NCI-H82 (cell line): ENCODE data around the gene MSH3.

Source experiments
- DNase-seq: peaks from one replicate; lab custom pipeline; 2025; lab: John Stamatoyannopoulos, UW

MSH3 gene

GRCh38 chr5:80905405-80905804, 251.0 kb downstream of the MSH3 start:
- no peak for DNase-seq

GRCh38 chr5:80912479-80912878, 258.0 kb downstream of the MSH3 start:
- no peak for DNase-seq

GRCh38 chr5:80915716-80916115, 261.3 kb downstream of the MSH3 start:
- no peak for DNase-seq

GRCh38 chr5:80916676-80917075, 262.2 kb downstream of the MSH3 start:
- DNase-seq: no peak

DNA sequence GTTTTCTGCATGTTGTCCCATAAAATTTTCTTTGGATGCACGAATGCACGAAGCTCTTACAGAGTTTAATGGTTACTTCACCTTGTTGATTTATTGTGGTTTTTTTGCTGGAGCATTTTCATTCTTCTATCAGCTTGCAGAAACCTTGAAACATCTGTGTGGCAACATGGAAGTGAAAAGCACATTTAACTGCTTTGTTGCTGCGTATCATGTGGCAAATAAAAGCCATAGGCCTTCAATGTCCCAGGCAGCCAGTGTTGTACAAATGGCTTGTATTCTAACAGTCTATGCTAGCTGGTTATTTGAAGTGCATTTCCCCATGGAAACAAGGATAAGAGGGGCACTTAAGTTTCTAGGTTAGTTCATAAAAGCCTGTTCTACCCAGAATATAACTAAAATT, 263.2 kb downstream of the MSH3 start:
- no peak for DNase-seq

DNA sequence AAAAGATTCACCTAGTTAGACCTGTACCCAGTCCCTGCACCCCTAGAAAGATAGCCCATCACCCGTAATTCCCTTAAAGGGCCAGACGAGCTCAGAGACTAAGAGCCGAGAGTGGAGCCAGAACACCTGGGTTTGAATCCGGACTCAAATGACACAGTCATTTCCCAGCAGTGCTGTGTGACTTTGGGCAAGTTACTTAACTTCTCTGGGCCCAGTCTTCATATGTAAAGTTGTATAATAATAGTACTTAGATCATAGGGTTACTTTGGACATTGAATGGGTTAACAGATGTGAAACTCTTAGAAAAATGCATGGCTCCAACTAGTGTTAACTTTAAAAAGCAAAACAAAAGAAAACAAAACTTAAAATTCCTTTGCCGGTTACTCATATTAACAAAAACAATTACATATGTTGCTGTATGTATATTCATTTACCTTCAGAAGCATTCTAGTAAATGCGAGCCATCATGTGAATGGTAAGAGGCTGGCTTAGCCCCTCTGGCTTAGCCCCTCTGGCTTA, 265.3 kb downstream of the MSH3 start:
- no peak for DNase-seq

- DNase-seq: no peak
Observed at GRCh38 chr5:80920333-80920732, 265.9 kb downstream of the MSH3 start.

GRCh38 chr5:80921026-80921425, 266.6 kb downstream of the MSH3 start:
- DNase-seq: no peak

GRCh38 chr5:80925931-80926330, 271.5 kb downstream of the MSH3 start:
- no peak for DNase-seq
